Activated gamma-delta T cell (primary cell): ENCODE data around the gene P2RY2.
"Not testable (repeated sequence)": the region's sequence is repeated elsewhere in the genome, so short reads cannot be mapped to it uniquely, and the experiment has no call there.

Source experiments
- DNase-seq: peaks from one replicate; lab custom pipeline; 2025; lab: John Stamatoyannopoulos, UW

The P2RY2 gene

DNA sequence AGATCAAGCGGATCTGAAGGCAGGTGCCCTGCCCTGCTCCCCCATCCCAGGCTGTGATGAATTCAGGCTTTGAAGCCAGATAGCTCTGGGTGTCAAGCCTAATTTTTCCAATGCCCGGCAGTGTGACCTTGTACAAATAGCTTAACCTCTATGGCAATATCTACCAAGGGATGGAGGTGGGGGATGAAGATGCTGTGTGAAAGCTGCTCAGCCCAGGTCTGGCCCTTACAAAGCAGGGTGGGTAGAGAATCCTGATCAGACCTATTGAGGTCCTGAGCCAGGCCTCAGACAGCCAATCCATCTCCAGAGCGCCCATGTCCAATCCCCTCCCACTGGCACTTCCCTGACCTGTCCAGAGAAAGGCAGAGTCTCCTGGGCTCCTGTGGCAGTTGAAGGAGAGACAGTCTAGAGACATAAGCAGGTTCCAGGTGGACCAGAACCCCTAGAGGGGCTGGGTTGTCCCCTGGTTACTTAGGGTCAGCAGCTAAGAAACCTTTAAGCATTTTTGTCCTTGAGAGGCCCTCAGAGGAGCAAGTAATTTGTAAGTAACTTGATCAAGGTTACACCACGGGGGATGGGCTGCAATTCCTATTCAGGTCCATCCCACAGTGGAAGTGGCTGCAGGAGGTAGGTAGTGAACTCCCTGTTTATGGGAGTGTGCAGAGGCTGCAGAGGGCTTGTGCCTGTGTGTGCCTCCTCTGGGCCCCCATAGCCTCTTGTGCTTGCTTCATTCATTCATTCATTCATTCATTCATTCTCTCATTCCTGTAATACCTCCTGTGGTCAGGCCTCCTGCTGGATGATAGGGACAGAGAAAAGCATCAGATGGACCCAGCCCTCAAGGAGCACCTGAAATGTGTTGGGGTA, 10.4 kb downstream of the P2RY2 start:
- DNase-seq, result no peak

DNA sequence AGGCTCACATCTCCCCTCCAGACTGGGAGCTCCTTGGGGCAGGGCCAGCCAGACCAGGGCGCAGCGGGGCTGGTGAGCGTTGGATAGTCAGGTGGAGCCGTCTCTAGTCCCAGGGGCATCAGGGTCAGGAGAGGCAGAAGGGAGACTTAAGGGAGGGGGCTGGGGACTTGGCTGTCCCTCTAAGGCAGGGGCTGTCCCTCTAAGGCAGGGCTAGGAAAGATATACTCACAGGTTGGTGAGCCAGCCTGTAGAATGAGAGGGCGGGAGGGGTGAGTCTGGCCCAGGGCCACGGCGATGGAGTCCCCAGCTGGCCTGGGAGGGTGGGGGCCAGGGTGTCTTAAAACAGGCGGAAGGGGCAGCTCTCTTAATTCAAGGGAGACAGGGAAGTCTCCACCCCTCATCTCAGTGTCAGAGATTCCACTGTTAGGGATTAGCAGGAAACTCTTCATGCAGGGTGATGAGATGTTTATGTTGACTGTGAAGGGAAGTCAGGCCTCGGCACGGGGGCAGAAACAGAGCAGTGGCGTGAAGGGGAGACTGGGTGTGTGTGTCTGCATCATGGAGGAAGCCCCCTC, 11.3 kb downstream of the P2RY2 start:
- DNase-seq, result no peak

DNA sequence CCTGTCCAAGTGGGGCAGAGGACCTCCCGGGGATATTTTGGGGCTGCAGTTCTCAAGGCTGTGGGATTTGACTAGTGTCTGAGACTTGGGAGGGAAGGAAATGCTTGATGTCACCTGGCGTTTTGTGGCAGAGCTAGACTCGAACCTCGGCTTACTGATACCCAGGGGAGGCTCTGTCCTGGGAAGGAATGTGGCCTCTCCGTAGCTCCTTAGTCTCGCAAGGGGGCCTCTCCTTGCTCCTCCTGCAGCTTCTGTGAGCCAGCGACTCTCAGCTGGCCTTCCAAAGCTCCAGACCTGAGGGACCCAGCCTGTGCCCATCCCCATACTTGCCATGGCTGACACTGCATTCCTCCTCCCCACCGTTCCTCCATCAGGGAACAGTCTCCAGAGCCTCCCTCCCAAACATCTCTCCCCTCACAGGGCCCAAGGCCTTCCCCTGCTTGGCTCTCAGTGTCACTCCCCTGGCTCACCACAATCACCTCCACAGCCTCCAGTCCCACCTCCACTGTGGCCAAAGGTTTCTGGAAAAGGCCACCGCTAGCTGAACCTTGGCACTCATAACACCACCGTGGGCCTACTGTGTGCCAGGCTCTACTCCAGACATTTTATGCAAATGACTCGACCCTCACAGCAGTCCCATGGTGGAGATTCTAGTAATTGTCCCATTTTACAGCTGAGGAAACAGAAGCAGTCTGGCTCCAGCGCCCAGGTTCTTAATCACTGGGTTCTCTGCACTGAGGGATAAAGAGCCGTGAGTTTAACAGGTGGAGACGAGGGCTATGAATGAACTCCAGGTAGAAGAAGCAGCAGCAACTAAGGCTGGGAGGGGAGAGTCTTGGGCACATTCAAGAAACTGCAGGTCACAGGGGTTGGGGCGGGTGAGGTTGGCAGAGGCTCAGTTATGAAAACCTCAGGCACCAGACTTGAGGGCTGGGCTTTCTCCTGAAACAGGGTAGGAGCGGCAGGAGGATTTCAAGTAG, 12.1 kb downstream of the P2RY2 start:
- no peak for DNase-seq

- DNase-seq, result no peak
These were observed 12.8 kb downstream of the P2RY2 start for GRCh38 chr11:73230931-73231330.

DNA sequence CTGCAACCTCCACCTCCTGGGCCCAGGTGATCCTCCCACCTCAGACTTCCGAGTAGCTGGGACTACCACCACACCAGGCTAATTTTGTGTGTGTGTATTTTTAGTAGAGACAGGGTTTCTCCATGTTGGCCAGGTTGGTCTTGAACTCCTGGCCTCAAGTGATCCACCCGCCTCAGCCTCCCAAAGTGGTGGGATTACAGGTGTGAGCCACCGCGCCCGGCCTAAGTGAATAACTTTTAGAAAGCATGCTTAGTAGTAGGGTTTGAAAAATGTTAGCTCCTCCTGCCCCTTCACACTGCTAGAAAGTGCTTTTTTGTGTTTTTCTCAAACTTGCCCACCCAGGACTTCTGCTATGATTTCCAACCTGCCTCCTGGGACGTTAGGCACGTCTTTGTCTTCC, 14.4 kb downstream of the P2RY2 start:
- not testable (repeated sequence) for DNase-seq

DNA sequence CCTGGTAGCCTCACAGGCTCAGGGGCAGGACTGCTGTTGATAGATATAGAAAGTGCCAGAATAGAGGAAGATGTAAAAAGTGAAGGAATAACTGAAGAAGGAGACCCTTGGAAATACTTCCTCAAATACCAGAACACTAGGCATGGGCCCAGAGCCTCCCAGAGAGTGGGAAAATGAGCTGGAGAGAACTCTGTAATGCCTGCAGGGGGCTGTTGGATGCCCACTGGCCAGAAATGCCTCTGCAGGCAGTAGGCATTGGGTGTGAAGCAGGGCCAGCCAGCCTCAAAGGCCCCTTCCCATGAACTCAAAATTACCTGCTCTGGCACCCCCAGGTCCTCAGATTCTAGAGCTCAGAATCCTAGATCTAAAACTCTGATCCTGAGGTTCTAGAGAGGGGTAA, 15.1 kb downstream of the P2RY2 start:
- DNase-seq, result no peak

GRCh38 chr11:73233692-73234470, 15.8 kb downstream of the P2RY2 start:
- no peak for DNase-seq

DNA sequence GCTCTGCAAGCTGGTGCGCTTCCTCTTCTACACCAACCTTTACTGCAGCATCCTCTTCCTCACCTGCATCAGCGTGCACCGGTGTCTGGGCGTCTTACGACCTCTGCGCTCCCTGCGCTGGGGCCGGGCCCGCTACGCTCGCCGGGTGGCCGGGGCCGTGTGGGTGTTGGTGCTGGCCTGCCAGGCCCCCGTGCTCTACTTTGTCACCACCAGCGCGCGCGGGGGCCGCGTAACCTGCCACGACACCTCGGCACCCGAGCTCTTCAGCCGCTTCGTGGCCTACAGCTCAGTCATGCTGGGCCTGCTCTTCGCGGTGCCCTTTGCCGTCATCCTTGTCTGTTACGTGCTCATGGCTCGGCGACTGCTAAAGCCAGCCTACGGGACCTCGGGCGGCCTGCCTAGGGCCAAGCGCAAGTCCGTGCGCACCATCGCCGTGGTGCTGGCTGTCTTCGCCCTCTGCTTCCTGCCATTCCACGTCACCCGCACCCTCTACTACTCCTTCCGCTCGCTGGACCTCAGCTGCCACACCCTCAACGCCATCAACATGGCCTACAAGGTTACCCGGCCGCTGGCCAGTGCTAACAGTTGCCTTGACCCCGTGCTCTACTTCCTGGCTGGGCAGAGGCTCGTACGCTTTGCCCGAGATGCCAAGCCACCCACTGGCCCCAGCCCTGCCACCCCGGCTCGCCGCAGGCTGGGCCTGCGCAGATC, 16.5 kb downstream of the P2RY2 start:
- no peak for DNase-seq

- DNase-seq, result no peak
These were observed 17.2 kb downstream of the P2RY2 start for GRCh38 chr11:73235236-73235786.

GRCh38 chr11:73236205-73236765, 18.2 kb downstream of the P2RY2 start:
- DNase-seq, result no peak

DNA sequence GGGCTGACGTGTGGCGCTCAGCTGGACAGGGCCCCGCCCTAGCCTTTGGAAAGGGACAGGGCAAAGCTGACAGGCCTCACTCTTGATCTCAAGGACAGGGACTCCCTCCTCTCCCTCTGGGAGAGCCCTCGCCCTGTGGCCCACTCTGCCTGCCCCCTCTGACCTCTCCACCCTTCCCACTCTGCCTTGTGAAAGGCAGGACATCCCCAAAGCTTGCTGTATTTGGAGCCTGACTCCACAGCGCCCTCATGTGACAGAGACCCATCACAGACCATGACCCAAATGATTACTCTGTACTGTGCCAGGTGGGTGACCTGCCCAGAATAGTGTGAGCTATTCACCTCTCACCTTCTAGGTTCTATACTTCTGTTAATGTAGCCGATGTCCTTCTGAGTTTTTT, 18.8 kb downstream of the P2RY2 start:
- DNase-seq, result no peak

DNA sequence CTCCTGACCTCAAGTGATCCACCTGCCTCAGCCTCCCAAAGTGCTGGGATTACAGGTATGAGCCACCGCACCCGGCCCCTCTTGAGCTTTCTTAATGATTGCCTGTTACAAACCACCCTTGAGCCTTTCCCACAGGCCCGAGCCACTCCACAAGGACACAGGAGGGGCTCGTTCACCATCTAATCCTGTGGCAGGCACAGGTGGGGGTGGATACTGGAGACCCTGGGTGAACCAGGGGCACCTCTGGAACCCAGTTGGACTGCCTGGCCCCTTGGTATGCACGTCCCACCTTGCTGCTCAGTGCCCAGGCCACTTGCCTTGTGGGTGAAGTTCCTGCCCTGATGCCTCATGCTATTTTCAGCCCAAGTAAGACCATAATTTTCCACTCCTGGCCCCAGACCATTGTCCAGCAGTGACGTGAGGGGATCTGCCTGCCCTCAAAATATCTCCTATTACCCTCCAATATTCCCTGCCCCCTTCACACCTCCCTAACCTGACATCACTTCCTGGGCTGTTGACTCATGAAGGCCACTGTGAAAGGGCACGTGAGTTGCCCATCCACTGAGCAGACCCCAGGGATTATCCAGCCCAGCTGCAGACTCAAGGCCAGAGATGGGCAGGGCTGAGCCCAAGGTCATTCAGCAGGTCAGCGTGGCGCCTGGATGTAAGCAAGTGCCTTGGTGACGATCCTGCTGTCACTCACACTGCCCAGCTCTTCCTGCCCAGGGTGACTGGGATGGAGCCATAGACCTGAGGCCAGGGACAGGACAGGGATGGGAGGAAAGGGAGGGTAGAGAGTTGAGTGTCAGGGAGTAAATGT, 19.6 kb downstream of the P2RY2 start:
- no peak for DNase-seq

GRCh38 chr11:73239111-73239521, 21.0 kb downstream of the P2RY2 start:
- no peak for DNase-seq

- no peak for DNase-seq
These were observed 21.6 kb downstream of the P2RY2 start for GRCh38 chr11:73239571-73240189.

GRCh38 chr11:73240190-73240781, 22.2 kb downstream of the P2RY2 start:
- no peak for DNase-seq

GRCh38 chr11:73241300-73241699, 23.2 kb downstream of the P2RY2 start:
- DNase-seq, result no peak

- DNase-seq, result no peak
These were observed 24.4 kb downstream of the P2RY2 start for GRCh38 chr11:73242251-73243092.

- no peak for DNase-seq
These were observed 25.0 kb downstream of the P2RY2 start for GRCh38 chr11:73243093-73243485.
